ENCODE data around the gene SDCCAG8.

Gene SDCCAG8

GRCh38 chr1:243428617-243429342, 172.9 kb downstream of the SDCCAG8 start:
- no peak for DNase-seq

- DNase-seq = no peak
These were observed 175.8 kb downstream of the SDCCAG8 start for GRCh38 chr1:243431591-243431990.

GRCh38 chr1:243432136-243432535, 176.3 kb downstream of the SDCCAG8 start:
- no peak for DNase-seq

- DNase-seq = no peak
These were observed 178.0 kb downstream of the SDCCAG8 start for GRCh38 chr1:243433737-243434370.

- DNase-seq = no peak
These were observed 178.8 kb downstream of the SDCCAG8 start for GRCh38 chr1:243434594-243434993.

DNA sequence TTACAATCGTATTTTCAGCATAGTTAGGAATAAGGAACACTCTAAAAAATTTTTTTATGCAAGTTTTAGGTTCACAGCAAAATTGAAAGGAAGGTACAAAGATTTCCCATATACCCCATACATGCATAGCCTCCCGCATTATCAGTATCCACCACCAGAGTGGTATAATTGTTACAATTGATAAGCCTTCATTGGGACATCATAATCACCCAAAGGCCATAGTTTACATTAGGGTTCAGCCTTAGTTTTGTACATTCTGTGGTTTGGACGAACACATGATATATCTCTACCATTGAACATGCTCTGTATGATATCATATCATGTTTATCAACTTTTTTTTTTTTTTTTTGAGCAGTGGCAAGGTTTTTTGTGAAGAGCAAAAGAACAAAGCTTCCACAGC, 180.0 kb downstream of the SDCCAG8 start:
- DNase-seq = no peak

DNA sequence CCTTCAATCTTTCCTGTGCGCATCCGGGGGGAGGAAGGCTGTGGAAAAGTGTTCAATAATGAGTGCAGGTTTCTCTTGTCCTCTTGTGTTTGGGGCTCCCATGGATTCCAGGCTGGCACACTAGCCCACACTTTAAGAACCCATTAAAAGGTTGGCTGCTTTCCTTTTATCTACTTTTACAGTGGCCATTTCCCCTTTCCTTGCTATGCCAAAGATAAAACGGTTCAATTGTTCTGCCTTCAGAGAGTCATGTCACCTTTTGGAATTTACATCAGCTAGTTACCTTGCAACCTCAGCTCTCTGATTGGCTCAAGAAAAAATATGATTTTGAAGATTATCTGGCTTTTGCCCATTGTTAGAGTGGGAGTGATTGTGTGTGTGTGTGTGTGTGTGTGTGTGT, 182.3 kb downstream of the SDCCAG8 start:
- no peak for DNase-seq

DNA sequence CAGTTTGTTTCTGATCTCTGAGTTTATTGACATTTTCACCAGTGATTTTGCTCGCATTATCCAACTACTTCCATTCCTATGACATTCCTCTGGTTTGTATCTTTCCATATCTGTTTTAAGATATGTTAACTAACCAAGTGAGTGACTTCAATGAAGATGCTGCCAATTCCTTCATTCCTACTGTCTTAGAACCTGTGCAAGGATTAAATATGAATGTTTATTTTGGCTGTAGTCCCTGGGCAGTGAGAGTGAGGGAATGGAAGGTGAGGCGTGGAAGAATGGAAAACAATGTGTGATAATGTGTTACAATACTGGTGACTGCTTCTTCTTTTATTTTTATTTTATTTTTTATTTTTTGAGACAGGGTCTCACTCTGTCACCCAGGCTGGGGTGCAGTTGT, 183.0 kb downstream of the SDCCAG8 start:
- no peak for DNase-seq

DNA sequence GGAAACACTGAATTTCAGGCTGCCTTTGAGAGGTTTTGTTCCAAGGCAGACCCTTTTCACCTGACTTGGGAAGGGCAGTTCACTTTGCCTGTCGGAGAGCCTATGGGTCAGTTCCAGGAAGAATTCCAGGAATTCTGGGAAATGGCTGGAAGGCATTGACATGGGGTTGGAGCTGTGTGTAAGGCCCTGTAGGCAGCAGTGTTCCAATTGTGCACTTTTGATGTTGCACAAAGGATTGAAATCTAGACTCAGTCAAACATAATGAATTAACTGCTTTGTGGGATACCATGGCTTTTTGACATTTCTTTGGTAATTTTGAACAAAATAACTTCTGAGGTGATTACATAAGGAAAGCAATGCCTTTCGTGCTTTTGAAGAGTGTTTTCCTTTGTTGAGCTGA, 184.6 kb downstream of the SDCCAG8 start:
- DNase-seq = no peak

- DNase-seq = no peak
These were observed 185.8 kb downstream of the SDCCAG8 start for GRCh38 chr1:243441601-243442000.

- no peak for DNase-seq
These were observed 187.7 kb downstream of the SDCCAG8 start for GRCh38 chr1:243443557-243443956.

- no peak for DNase-seq
These were observed 191.5 kb downstream of the SDCCAG8 start for GRCh38 chr1:243447347-243447746.

DNA sequence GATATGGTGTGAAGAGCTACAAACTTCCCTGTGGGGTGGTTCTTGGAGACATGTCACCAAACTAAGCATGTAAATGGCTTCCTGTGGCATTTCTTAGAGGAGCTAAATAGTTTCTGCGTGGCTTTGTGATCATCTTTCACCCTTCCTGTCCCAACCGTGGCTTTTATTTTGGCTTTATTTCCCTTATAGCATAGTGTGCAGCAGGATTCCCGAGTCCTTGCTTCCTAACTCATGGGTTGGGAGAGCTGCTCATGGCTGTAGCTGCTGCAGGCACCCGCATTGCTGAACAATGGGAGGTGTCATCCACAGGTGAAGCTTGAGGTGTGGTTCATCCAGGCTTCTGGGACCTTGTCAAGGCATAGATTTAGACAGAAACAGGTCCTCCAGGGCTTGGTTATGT, 192.0 kb downstream of the SDCCAG8 start:
- no peak for DNase-seq

DNA sequence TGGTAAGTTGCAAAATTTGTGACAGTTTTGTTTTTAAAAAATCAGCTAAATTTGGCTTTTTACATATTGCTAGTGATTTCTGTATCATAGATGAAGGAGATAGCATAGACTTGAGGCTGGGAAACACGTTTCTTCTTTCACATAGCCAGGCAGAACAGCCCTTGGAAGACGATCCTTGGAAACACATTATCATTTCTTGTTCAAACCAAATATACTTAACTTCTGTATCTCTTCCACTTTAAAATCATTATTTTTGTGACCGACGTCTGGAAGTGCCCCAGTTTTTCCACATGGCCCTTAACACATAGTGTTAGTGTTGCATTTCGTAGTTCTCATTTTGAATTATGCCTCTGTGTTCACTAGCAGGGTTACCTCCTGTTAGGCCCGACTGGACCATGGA, 193.5 kb downstream of the SDCCAG8 start:
- no peak for DNase-seq

DNA sequence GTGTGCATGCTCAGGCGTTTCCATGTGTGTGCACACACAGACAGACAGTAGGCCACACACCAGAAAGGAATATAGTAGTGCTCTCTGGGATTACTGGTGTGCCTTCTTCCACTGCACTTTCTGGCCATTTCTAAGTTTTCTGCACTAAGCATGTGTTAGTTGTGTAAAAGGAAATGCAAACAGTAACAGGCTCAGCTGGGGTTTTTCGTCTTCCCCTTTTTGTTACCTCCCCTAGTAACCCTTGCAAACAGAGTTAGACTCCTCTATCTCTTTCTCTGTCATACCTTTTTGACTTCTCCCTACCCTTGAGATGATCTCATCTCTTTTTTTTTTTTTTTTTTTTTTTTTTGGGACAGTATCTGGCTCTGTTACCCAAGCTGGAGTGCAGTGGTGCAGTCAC, 196.3 kb downstream of the SDCCAG8 start:
- DNase-seq = no peak

DNA sequence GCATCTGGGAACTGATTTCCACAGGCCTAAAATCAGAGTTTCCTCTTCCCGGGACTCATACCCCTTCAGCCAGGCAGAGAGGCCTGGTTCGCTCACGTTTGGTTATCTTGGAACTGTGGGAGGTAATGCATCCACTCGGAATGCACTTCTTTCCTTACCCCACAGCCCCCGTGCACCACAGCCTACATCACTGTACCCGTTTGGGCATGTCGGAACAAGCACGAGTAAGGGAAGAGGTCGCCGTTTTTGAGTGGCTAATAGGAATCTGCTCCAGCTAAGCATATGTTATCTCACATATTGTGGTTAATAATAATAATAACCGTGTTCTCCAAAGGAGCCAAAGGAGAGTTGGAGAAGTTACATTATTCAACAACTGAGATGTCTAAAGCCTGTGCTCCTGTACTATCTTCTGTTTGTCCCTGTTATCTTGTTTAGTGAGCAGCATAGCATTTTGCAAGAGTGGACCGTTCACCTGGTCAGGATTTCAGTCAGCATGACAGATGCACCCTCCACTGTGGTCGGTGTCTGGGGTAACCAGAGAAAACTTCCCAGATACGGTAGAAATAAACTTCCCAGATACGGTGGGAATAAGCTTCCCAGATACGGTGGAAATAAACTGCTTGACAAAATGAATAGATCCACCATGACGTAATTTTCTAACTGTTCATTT, 198.6 kb downstream of the SDCCAG8 start:
- no peak for DNase-seq

DNA sequence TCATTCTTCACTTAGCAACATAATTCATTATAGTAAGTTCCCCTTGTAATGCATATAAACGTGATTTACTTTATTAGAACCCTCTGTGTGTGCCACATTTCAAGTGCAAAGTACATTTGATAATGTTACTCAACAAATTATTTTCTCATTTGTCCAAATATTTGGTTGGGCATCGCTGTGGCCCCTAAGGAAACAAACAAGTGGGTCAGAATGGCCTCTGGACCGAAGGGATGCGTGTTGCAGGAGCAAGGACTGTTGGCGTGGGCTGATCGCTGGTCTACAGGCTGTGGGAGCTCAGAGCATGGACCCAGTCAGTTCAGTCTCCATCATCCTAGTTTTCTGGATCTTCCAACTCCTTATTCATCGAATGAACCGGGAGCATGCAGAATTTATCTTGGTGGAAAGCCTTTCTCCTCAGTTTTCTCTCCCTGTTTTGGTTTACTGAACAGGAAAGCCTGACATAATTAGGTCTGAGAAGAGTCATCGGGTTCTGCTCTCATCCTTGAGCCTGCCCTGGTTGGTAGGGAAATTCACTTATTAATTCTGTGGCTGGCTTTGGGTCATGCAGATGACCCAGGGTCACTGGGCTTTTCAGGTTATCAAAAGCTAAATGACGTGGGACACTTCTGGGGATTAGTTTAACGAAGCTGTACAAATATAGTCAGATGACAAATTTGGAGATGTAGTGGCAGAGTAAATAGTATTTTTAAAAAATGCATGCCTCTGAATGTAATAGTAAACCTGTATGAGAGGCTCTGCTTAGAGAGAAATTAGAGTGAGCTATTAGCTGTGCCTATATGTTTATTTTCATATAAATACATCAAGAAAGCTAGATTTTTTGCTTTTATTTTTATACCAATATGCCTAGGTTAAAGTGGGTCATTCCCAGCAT, 200.2 kb downstream of the SDCCAG8 start:
- no peak for DNase-seq

DNA sequence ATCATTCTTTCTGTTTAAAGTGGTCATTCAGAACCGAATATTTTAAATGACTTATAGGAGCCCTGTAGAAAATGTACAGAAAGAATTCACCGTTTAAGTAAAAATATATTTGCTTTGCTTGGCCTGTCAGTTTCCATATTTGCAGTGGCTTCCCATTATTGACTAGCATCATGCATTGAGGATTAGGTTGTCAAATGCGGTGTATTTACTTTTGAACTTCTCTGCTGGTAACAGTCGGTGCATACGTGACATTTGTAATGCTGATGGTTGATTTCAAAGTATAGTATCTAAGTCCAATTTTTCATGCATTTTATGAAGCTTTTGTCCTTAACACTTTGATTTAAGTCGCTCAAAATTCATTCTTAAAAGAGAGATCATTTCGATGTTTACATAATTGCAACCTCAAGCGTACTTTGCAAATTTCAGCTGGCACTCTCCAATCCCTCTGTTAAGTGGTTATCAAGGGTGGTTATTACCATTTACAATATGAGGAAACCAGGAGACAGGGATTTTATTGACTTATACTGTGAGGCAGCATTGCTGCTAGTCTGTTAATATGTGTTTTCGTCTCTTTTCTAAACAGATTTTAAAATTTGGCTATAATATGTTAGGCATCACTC, 201.6 kb downstream of the SDCCAG8 start:
- no peak for DNase-seq

DNA sequence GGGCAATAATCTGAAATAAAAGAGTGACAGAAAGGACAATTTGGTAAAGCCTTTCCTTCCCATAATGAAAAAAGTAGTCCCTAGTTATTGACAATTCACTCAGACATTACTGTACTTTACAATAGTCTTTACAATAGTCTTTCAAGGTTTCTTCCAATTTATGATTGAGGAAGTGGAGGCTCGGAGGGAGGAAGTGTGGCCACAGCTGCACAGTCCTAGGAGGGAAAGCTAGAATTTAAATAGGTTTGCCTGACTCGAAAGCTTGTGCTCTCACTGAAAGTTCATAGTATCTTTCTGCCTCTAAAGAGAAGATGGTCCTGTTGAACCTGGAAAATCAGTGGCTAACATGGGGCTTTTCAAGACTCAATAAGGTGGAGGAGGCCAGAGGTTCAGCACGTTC, 203.2 kb downstream of the SDCCAG8 start:
- no peak for DNase-seq

DNA sequence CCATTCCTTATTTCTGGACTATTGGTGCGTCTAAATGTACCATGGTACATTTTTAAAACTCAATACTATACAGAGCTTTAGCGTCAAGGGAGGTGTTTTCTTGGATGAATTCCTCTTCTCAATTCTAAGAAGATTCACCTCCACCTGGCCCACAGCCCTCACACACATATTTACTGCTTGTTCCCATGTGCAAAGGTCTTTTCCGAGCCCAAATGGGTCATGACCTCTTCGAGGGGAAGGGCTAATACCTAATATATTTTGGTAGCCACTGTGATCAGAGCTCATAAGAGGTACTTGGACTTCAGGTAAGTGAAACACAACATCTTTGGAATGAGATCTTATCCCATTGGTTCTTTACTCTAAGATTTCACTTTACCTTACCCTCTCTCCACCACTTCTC, 205.9 kb downstream of the SDCCAG8 start:
- DNase-seq = no peak

GRCh38 chr1:243462929-243463697, 207.3 kb downstream of the SDCCAG8 start:
- no peak for DNase-seq

DNA sequence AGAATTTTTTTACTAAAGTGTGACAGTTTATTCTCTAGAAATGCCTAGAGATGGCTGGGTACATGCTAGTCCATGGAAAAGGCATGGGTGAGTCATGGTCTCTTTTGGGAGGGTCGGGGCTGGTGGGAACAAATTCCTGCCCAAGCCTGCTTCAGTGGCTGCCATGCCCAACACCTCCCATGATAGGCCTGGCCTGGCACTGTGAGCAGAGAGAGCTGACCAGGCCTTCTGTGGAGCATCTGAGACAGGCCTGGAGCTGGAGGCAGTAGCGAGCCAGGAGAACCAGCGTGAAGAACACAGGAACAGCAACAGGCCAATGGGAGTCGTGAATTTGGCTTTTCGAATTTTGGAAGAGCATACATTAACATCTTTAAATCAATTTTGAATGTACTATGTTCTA, 209.2 kb downstream of the SDCCAG8 start:
- DNase-seq = no peak

Measured in eye (tissue), 1 donor.